GM20000 (cell line): Measurements from ENCODE around the gene PPP2R5C.

Experiments
- DNase-seq: peaks from one replicate; pipeline ENCODE4 v3.0.0; 2012; ENCODE audit warnings: low spot score
- TF ChIP-seq, protein P1 (sequence below): IDR thresholded peaks from 2 replicates; pipeline ENCODE4 v1.5.1; 2012; ENCODE audit warnings: mild to moderate bottlenecking, control low read depth; ENCODE audit errors: extremely low read depth, missing control alignments

The PPP2R5C gene

DNA sequence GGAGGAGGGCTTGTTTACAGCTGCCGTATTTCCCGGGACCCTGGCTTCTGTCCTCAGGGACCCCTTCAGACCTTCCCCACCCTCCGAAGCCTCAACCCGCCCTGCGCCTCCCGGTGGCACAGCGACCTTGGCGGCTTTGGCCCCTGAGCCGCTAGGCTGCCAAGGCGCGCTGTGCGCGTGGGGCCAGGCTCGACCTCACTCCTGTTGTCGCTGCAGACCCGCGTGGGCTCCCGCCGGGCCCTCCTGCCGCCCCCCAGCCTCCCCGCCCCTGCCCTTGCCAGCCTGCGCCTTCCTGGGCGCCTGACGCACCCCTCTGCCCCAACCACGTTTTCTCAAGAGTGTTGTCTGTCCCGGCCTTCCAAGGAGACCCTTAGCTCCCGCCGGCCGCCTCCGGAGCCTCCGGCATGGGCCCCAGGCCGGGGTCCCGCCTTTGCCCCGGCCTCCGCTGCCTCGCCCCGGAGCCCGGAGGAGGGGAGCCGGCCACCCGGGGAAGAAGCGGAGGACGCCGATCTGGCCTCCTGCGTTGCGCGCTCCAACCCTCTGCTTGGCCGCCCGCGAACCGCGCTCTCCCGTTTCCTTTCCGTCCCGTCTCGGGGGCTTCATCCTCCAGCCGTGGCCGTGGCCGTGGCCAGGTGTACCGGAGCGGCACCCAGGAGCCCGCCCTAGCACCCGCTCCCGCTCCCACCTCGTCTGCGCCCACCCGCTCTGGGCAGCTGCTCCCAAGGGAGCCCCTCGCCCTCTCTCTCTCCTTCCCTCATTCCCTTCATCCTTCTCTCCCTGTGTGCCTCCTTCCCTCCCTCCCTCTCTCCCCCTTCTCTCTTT lies 19.9 kb downstream of the PPP2R5C start:
- no peak for DNase-seq
- TF ChIP-seq, protein P1, sequence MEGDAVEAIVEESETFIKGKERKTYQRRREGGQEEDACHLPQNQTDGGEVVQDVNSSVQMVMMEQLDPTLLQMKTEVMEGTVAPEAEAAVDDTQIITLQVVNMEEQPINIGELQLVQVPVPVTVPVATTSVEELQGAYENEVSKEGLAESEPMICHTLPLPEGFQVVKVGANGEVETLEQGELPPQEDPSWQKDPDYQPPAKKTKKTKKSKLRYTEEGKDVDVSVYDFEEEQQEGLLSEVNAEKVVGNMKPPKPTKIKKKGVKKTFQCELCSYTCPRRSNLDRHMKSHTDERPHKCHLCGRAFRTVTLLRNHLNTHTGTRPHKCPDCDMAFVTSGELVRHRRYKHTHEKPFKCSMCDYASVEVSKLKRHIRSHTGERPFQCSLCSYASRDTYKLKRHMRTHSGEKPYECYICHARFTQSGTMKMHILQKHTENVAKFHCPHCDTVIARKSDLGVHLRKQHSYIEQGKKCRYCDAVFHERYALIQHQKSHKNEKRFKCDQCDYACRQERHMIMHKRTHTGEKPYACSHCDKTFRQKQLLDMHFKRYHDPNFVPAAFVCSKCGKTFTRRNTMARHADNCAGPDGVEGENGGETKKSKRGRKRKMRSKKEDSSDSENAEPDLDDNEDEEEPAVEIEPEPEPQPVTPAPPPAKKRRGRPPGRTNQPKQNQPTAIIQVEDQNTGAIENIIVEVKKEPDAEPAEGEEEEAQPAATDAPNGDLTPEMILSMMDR = no peak

DNA sequence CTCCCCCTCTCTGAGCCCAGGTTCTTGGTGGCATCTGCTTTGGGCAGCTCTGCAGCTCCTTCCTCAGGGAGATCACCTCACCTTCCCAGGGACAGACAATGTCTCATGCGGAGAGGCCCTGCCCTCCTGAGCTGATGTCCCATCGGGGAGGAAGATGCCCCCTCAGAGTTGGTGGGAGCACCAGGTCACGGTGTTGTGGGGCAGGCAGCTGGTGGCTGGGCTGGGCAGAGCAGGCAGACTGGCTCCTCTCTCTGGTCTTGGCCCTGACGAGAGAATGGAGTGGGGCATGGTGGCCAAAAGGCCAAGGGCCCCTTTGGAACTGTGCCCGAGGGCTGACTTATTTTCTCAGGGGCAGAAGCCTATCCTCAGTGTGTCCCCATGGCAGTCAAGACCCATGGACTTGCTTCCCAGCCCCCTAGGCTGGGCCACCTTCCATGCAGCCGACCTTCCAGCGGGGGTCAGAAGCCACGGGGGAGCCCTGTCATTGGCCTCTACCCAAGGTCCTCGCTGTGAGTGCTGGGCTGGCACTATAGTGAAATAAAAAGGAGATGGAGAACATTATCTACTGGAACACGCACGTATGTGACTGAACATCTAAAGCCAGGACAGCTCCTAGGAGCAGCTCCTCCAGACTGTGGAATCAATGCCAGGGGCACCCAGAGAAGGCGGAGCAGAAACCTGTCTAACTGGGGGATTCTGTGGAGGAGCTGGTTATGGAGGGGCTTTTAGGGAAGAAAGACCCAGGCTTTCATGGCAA lies 21.9 kb downstream of the PPP2R5C start:
- no peak for DNase-seq
- TF ChIP-seq, protein P1 = no peak

DNA sequence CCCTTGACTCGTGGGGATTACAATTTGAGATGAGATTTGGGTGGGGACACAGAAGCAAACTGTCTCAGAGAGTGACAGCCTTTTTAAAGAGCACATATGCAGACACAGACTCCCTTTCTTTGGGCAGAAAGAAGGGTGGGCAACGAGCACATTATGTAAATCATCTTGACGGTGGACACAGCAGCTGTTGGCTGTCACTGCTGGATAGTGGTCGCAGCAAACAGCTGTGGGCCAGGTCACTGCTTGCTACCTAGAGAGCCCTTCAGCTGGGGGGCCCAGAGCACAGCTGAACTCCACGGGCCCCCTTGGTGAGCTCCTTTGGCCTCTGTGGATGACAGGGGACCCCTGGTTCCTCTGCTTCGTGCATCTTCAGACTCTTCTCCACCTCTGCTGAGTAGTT lies 23.1 kb downstream of the PPP2R5C start:
- no peak for DNase-seq
- TF ChIP-seq, protein P1 = no peak

DNA sequence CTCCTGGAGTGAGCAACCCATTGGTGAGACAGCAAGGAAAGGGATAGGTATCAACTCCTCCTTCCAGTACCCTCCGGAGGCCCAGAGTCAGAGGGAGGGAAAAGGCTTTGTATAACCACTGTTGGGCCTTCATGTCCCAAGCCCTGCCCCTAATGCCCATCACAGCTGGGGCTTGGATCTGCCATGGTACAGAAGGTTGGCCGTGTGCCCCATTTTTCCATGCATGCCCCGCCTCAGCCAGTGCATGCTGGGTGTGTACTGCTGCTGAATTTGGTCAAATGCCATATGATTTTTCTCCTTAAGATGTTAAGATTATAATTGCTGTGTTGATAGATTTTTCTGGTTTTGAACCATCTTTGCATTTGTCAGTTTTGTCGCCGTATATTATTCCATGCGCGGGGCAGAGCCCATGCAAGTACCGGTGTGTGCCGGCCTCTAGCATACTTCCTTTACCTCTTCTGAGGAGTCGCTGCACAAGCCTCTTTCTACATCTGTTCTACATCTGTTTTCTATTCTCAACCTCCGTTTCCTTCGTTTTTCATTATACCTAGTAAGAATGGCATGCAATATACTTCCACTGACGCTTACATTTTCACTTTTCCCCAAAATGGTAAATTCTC lies 26.6 kb downstream of the PPP2R5C start:
- TF ChIP-seq, protein P1 = no peak

DNA sequence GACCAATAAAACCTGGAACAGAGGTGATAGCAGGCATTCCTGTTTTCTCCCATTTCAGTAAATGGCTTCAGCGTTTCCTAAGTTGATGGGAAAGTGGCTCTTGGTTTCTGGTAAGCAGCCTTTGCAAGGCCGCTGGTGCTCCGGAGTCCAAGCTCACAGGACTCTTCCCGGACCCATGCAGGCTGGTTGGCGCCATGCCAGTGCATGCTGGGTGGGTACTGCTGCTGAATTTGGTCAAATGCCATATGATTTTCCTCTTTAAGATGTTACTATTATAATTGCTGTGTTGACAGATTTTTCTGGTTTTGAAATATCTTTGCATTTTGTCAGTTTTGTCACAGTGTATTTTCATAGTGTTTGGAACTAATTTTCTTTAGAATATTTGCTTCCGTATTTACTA lies 27.7 kb downstream of the PPP2R5C start:
- DNase-seq = no peak
- TF ChIP-seq, protein P1 = no peak

More for the DNA sequence above, 26.6 kb downstream of the PPP2R5C start:
- DNase-seq = no peak

DNA sequence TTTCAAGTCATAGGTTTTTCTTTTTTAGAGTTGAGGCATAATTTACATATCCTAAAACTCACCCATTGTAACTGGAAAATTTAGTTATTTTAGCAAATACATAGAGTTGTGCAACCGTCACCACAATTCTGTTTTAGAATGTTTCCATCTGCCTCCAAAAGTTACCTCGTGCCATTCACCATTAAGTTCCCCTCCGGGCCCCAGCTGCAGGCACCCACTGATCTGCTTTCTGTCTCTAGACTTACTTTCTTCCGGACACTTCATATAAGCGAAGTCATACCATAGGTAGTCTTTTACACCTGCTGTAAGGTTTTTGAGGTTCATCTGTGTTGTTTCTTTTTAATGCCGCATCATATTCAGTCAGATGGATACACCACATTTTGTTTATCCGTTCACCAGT lies 28.7 kb downstream of the PPP2R5C start:
- TF ChIP-seq, protein P1 = no peak
- no peak for DNase-seq
